Mesenchymal stem cell (in vitro differentiated cells and primary cell): Measurements from ENCODE around the gene CCDC122.

ENCODE experiments used
- DNase-seq: peaks from one replicate; pipeline ENCODE4 v3.0.0-alpha.2; 2013
- H2AFZ ChIP-seq: one replicate; pipeline ENCODE4 v1.6.1; 2013; ENCODE audit warnings: low read depth, mild to moderate bottlenecking, control low read depth, inconsistent platforms, low read length, moderate library complexity
- H2AK5ac ChIP-seq: 2 replicates; pipeline ENCODE4 v1.6.1; 2013; ENCODE audit warnings: low read length, moderate library complexity, mild to moderate bottlenecking, inconsistent platforms; ENCODE audit not compliant: severe bottlenecking
- H2BK120ac ChIP-seq: one replicate; pipeline ENCODE4 v1.6.1; 2013; ENCODE audit warnings: low read depth, mild to moderate bottlenecking, inconsistent platforms, low read length, moderate library complexity
- H2BK12ac ChIP-seq, 2 experiments: one replicate each; pipeline ENCODE4 v1.6.1; 2013; ENCODE audit warnings: inconsistent platforms in 2 of 2, low read length in 2 of 2, mild to moderate bottlenecking in 2 of 2, moderate library complexity in 2 of 2, control low read depth in 1 of 2
- H2BK15ac ChIP-seq: one replicate; pipeline ENCODE4 v1.6.1; 2013; ENCODE audit warnings: mild to moderate bottlenecking, low read depth, inconsistent platforms; ENCODE audit not compliant: poor library complexity, severe bottlenecking
- H2BK5ac ChIP-seq: 2 replicates; pipeline ENCODE4 v1.6.1; 2013; ENCODE audit warnings: low read depth, mild to moderate bottlenecking, low read length, control low read depth, inconsistent platforms; ENCODE audit not compliant: poor library complexity, severe bottlenecking
- H3K14ac ChIP-seq, 2 experiments: one replicate each; pipeline ENCODE4 v1.6.1; 2013; ENCODE audit warnings: inconsistent platforms in 2 of 2, low read length in 2 of 2, control low read depth in 1 of 2, mild to moderate bottlenecking in 1 of 2, moderate library complexity in 1 of 2
- H3K18ac ChIP-seq, 2 experiments: one replicate each; pipeline ENCODE4 v1.6.1; 2013; ENCODE audit warnings: inconsistent platforms in 2 of 2, low read length in 2 of 2, control low read depth in 1 of 2, low read depth in 1 of 2, mild to moderate bottlenecking in 1 of 2
- H3K23ac ChIP-seq, 2 experiments: one replicate each; pipeline ENCODE4 v1.6.1; 2013; ENCODE audit warnings: inconsistent platforms in 2 of 2, low read length in 2 of 2, mild to moderate bottlenecking in 2 of 2, moderate library complexity in 2 of 2, control low read depth in 1 of 2
- H3K27ac ChIP-seq: 2 replicates; pipeline ENCODE4 v1.5.1; 2013; ENCODE audit warnings: mild to moderate bottlenecking, moderate library complexity, low read length, control low read depth, inconsistent platforms; ENCODE audit not compliant: poor library complexity, severe bottlenecking
- H3K27me3 ChIP-seq, 2 experiments: 2 replicates each; pipeline versions ENCODE4 v1.6.1 to v1.7.0; 2013; ENCODE audit warnings: low read length in 2 of 2, mild to moderate bottlenecking in 2 of 2, moderate library complexity in 2 of 2, control low read depth in 1 of 2, inconsistent platforms in 1 of 2; ENCODE audit not compliant: control insufficient read depth in 1 of 2, insufficient read depth in 1 of 2
- H3K36me3 ChIP-seq, 2 experiments: 2 replicates each; pipeline versions ENCODE4 v1.6.1 to v1.7.0; 2013; ENCODE audit warnings: low read length in 2 of 2, control low read depth in 1 of 2, inconsistent platforms in 1 of 2, low read depth in 1 of 2, mild to moderate bottlenecking in 1 of 2; ENCODE audit not compliant: insufficient read depth in 2 of 2, control insufficient read depth in 1 of 2
- H3K4ac ChIP-seq, 2 experiments: one replicate each; pipeline ENCODE4 v1.6.1; 2013; ENCODE audit warnings: inconsistent platforms in 2 of 2, low read length in 2 of 2, mild to moderate bottlenecking in 2 of 2, moderate library complexity in 2 of 2, control low read depth in 1 of 2, low read depth in 1 of 2
- H3K4me1 ChIP-seq: 2 replicates; pipeline ENCODE4 v1.6.1; 2013; ENCODE audit warnings: low read depth, low read length, control low read depth; ENCODE audit not compliant: control insufficient read depth, insufficient read depth
- H3K4me2 ChIP-seq: 2 replicates; pipeline ENCODE4 v1.6.1; 2013; ENCODE audit warnings: low read length, mild to moderate bottlenecking, inconsistent platforms; ENCODE audit not compliant: poor library complexity, severe bottlenecking
- H3K4me3 ChIP-seq, 2 experiments: 2 replicates each; pipeline versions ENCODE4 v1.5.1 to v1.7.0; 2013; ENCODE audit warnings: low read length in 2 of 2, mild to moderate bottlenecking in 2 of 2, control low read depth in 1 of 2, low read depth in 1 of 2; ENCODE audit not compliant: insufficient read depth in 1 of 2
- H3K79me1 ChIP-seq: replicated peaks from 2 replicates; pipeline ENCODE4 v1.6.1; 2013; ENCODE audit warnings: mild to moderate bottlenecking, control low read depth, low read length, inconsistent platforms; ENCODE audit not compliant: poor library complexity, severe bottlenecking
- H3K9ac ChIP-seq: 2 replicates; pipeline ENCODE4 v1.7.0; 2013; ENCODE audit warnings: mild to moderate bottlenecking, low read length, moderate library complexity
- H3K9me3 ChIP-seq: 2 replicates; pipeline ENCODE4 v1.7.0; 2013; ENCODE audit warnings: mild to moderate bottlenecking, low read length; ENCODE audit not compliant: control insufficient read depth
- H4K8ac ChIP-seq: one replicate; pipeline ENCODE4 v1.6.1; 2013; ENCODE audit warnings: inconsistent platforms, mild to moderate bottlenecking, low read length, moderate library complexity
- H4K91ac ChIP-seq: one replicate; pipeline ENCODE4 v1.6.1; 2013; ENCODE audit warnings: mild to moderate bottlenecking, low read length, inconsistent platforms
- WGBS: methylation state at CpG from one replicate; pipeline ENCODE4 v1.1.7; 2013; ENCODE audit warnings: mixed read lengths; 5-methylcytosine and 5-hydroxymethylcytosine counted together

Gene CCDC122

DNA sequence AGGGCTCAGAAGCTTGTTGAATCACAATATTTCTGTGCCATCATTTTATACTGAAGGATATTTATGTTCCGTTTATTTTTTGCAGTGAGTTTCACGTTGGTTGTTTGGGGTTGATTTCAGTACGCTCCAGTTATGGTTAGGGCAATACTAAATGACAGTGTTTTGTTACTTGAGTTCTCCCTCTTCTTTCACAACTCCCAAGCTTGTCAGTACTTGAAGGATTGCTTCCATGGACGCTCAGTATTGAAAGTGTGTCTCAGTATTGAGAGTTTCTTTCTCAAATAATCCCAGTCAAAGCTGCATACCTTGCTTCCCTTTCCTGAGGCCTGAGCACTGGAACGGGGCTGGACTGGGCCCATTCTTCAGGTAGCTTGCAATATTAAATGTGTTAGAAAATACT is 39.1 kb upstream of the CCDC122 start:
- no peak overlapping the region for H2BK15ac ChIP-seq
- no peak overlapping the region for H4K8ac ChIP-seq
- no peak overlapping the region for H3K18ac ChIP-seq
- no peaks in the 10 kb centered on the region for H3K36me3 ChIP-seq
- H3K23ac ChIP-seq: no peak overlapping the region
- H3K27ac ChIP-seq: no peak overlapping the region
- H3K9me3 ChIP-seq: no peaks in the 10 kb centered on the region
- no peak overlapping the region for H3K9ac ChIP-seq
- H2BK5ac ChIP-seq: no peak overlapping the region
- H2AK5ac ChIP-seq: no peak overlapping the region
- H3K4me2 ChIP-seq: no peak overlapping the region
- no peak overlapping the region for H2BK12ac ChIP-seq
- no peak overlapping the region for H2AFZ ChIP-seq
- peak; percentile 29 for DNase-seq
- H3K27me3 ChIP-seq: no peaks in the 10 kb centered on the region
- no peak overlapping the region for H3K4me3 ChIP-seq
- H3K4ac ChIP-seq: no peak overlapping the region
- H2BK120ac ChIP-seq: no peak overlapping the region
- no peaks in the 10 kb centered on the region for H3K4me1 ChIP-seq
- no peak overlapping the region for H3K14ac ChIP-seq
- H4K91ac ChIP-seq: no peak overlapping the region
- WGBS: 87% methylated on average over 3 of the region's 5 CpGs
- H3K79me1 ChIP-seq: no peaks in the 10 kb centered on the region

DNA sequence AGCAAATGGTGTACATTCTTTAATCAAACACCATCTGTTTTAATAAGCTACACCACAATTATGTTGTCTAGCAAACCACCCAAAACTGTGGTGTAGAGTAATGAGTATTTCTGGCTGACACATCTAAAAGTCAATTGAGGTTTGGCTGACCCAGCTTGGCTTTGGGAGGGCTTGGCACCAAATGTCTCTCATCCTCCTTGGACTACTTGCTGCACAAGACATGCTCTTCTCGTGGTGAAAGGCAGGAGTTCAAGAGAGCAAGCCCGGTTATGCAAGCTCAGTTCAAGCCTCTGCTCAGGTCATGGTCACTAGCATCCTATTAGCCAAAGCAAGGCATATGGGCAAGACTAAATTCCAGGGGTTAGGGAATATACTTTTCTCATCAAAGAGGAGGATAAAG is 37.3 kb upstream of the CCDC122 start:
- H3K36me3 ChIP-seq: no peaks in the 10 kb centered on the region
- H2BK5ac ChIP-seq: no peak overlapping the region
- no peak overlapping the region for H2BK12ac ChIP-seq
- WGBS: 90% methylated on average over 2 of the region's 2 CpGs
- H3K4me2 ChIP-seq: no peak overlapping the region
- H3K9me3 ChIP-seq: no peaks in the 10 kb centered on the region
- H3K27me3 ChIP-seq: no peaks in the 10 kb centered on the region
- H3K4me1 ChIP-seq: no peaks in the 10 kb centered on the region
- H3K9ac ChIP-seq: no peak overlapping the region
- no peak for DNase-seq
- no peak overlapping the region for H3K4ac ChIP-seq
- no peak overlapping the region for H3K23ac ChIP-seq
- H2AK5ac ChIP-seq: no peak overlapping the region
- H3K79me1 ChIP-seq: no peaks in the 10 kb centered on the region
- H4K91ac ChIP-seq: no peak overlapping the region
- H3K14ac ChIP-seq: no peak overlapping the region
- H2BK15ac ChIP-seq: no peak overlapping the region
- H2AFZ ChIP-seq: no peak overlapping the region
- H2BK120ac ChIP-seq: no peak overlapping the region
- H3K27ac ChIP-seq: no peak overlapping the region
- H4K8ac ChIP-seq: no peak overlapping the region
- H3K18ac ChIP-seq: no peak overlapping the region
- H3K4me3 ChIP-seq: no peak overlapping the region

DNA sequence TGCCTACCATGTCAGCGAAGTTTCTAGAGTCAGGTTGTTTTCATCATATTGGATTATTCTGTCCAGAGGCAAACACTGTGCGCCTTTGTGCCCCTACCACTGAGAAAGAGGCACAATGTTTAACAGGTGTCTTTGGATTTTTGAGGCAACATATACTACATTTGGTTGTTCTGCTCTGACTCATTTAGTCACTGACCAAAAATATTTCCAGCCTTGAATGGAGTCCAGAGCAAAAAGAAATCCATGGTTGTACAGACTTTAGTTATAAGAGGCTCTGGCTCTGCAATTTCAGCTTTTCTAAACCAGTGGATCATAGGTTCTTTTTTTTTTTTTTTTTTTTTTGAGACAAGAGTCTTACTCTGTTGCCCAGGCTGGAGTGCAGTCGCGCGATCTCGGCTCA is 35.9 kb upstream of the CCDC122 start:
- WGBS: 98% methylated on average over 6 of the region's 6 CpGs
- Histone ChIP-seq H3K9me3 (no peaks in the 10 kb centered on the region), H3K4ac (no peak overlapping the region), H3K18ac (no peak overlapping the region), H3K79me1 (no peaks in the 10 kb centered on the region), H2BK15ac (no peak overlapping the region), H3K9ac (no peak overlapping the region), H3K27me3 (no peaks in the 10 kb centered on the region), H2BK120ac (no peak overlapping the region), H3K27ac (no peak overlapping the region), H3K4me3 (no peak overlapping the region), H2AK5ac (no peak overlapping the region), H2AFZ (no peak overlapping the region), H3K23ac (no peak overlapping the region), H4K8ac (no peak overlapping the region), H3K4me1 (peaks cover 2% of the 10 kb centered on the region), H4K91ac (no peak overlapping the region), H3K36me3 (no peaks in the 10 kb centered on the region), H3K14ac (no peak overlapping the region), H2BK5ac (no peak overlapping the region), H2BK12ac (no peak overlapping the region), H3K4me2 (no peak overlapping the region)
- DNase-seq: no peak

DNA sequence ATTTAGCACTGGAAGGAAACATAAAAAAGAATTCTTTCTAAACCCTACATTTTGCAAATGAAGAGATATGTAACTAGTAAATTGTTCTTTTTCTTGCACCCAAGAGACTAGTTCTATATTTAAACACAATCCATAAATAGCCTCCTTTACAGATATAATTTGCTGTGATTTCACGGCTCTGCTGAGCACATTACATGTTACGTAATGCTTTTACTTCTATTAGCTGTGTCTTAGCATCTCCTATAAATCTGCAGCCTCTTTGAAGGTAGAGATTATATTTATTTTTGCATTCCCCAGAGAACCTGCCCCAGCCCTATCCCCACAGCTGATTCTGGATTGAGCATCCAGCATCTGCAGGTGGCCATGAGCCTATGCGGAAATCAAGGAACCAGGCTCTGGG is 32.3 kb upstream of the CCDC122 start:
- Histone ChIP-seq H3K79me1 (no peaks in the 10 kb centered on the region), H3K9me3 (no peaks in the 10 kb centered on the region), H3K23ac (no peak overlapping the region), H3K4me2 (no peak overlapping the region), H3K27ac (no peak overlapping the region), H4K91ac (no peak overlapping the region), H3K36me3 (no peaks in the 10 kb centered on the region), H3K27me3 (no peaks in the 10 kb centered on the region), H2AK5ac (no peak overlapping the region), H2BK12ac (no peak overlapping the region), H3K9ac (no peak overlapping the region), H3K4me1 (peaks cover 5% of the 10 kb centered on the region), H3K14ac (no peak overlapping the region), H2AFZ (no peak overlapping the region), H2BK5ac (no peak overlapping the region), H4K8ac (no peak overlapping the region), H3K18ac (no peak overlapping the region), H3K4me3 (no peak overlapping the region), H2BK15ac (no peak overlapping the region), H3K4ac (no peak overlapping the region), H2BK120ac (no peak overlapping the region)
- WGBS: 93% methylated on average over 3 of the region's 3 CpGs
- DNase-seq: no peak
